Measurements from ENCODE around the gene ARL14EP. TPM values are rescaled to one million over a fixed set of nuclear protein-coding genes. Genes with fewer than 3 reads are reported as not detected.

Gene ARL14EP
- total RNA-seq, 6 experiments from 2014 or later, result 10.3 to 19.3 (median 14.2) TPM

DNA sequence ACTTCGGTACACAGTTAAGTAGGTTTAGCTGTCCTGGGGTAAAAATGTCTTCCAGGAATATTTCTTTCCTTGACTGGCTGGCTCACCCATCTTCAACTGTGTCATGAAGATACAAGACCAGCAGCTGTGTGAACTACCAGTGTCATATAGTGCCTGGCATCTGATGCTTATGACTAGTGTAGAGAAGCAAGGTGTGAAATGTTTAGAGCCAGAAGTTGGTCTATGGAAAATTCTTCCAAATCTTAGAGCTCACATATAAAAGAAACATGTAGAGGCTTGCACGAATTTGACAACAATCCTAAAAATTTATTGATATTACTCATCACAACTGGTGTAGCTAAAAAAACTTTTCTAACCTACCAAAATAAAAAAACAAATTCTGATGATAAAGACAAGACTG, 54.4 kb downstream of the ARL14EP start:
- TF ChIP-seq POLR2A (IDR thresholded peaks at IDR 0.05), result no peak
- TF ChIP-seq, protein P1, sequence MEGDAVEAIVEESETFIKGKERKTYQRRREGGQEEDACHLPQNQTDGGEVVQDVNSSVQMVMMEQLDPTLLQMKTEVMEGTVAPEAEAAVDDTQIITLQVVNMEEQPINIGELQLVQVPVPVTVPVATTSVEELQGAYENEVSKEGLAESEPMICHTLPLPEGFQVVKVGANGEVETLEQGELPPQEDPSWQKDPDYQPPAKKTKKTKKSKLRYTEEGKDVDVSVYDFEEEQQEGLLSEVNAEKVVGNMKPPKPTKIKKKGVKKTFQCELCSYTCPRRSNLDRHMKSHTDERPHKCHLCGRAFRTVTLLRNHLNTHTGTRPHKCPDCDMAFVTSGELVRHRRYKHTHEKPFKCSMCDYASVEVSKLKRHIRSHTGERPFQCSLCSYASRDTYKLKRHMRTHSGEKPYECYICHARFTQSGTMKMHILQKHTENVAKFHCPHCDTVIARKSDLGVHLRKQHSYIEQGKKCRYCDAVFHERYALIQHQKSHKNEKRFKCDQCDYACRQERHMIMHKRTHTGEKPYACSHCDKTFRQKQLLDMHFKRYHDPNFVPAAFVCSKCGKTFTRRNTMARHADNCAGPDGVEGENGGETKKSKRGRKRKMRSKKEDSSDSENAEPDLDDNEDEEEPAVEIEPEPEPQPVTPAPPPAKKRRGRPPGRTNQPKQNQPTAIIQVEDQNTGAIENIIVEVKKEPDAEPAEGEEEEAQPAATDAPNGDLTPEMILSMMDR (IDR thresholded peaks at IDR 0.05), result no peak
- H3K27me3 ChIP-seq, result no peaks in the 10 kb centered on the region
- ATAC-seq, result no peak

DNA sequence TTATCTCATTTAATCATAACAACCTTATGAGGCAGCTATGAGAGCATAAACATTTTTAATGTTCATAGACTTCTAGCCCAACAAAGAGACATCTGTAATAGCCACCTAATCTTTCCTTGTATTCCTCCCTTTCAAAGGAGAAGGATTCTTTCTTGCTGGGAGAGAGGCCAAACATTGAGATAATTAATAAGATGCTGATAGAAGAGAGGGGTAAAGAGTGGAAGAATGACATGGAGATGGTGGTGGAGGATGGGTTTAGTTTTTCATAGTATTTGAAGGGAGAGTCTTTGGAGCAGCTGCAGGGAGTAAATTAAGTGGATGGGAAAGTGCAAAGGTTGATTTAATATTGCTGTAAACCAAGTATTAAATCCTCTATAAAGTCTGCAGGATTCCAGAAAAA, 57.9 kb downstream of the ARL14EP start:
- Histone ChIP-seq H3K4me3 (no peak overlapping the region), H3K27ac (no peak overlapping the region), H3K9me3 (no peaks in the 10 kb centered on the region), H3K4me1 (no peaks in the 10 kb centered on the region), H3K27me3 (no peaks in the 10 kb centered on the region), H3K36me3 (no peaks in the 10 kb centered on the region)
- intact Hi-C loops (cut with DNase I), result no loop called here
- TF ChIP-seq, protein P1 (IDR thresholded peaks at IDR 0.05), result no peak
- DNase-seq (no peak), ATAC-seq (no peak)

More for the DNA sequence above, 54.4 kb downstream of the ARL14EP start:
- H3K36me3 ChIP-seq, result no peaks in the 10 kb centered on the region
- intact Hi-C loops (cut with DNase I), result no loop called here
- H3K9me3 ChIP-seq, result no peaks in the 10 kb centered on the region
- no peak overlapping the region for H3K4me3 ChIP-seq
- H3K4me1 ChIP-seq, result no peaks in the 10 kb centered on the region
- WGBS (ENCODE audit: insufficient coverage, low coverage, low lambda C conversion rate, missing lambda C conversion rate), result 75% methylated on average over 2 of the region's 2 CpGs
- DNase-seq, result no peak
- H3K27ac ChIP-seq, result no peak overlapping the region

DNA sequence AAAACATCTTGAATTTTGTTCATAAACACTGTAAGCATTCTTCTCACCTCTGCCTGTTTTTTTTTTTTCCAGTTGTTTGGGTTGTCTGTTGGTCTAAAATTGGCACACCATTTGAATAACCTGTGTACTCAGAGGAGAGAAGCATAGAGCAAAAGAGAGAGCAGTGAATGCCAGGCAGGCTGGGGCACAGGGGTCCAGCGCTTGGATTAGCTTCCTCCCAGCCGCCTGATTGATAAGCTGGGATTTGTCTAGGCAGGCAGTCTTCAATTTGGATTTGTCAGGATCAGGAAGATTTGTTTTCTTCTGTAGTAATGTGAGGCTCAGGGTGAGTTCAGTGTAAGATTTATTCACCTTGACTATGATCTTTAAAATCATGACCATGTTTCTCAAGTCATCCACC, 59.0 kb downstream of the ARL14EP start:
- intact Hi-C loops (cut with DNase I), result no loop called here
- H3K9me3 ChIP-seq, result no peaks in the 10 kb centered on the region
- no peaks in the 10 kb centered on the region for H3K27me3 ChIP-seq
- H3K4me1 ChIP-seq, result no peaks in the 10 kb centered on the region
- no peak overlapping the region for H3K4me3 ChIP-seq
- no peak for TF ChIP-seq POLR2A (IDR thresholded peaks at IDR 0.05)
- TF ChIP-seq, protein P1 (IDR thresholded peaks at IDR 0.05), result no peak
- no peaks in the 10 kb centered on the region for H3K36me3 ChIP-seq
- DNase-seq (no peak), ATAC-seq (no peak)
- no peak overlapping the region for H3K27ac ChIP-seq
- WGBS (ENCODE audit: insufficient coverage, low coverage, low lambda C conversion rate, missing lambda C conversion rate), result 63% methylated on average over 2 of the region's 2 CpGs

Other genes starting within 250 kb of the ARL14EP start
- gene FSHB, start 92.1 kb upstream of the ARL14EP start, total RNA-seq, result not detected